ENCODE data around the gene PTPN23. TPM values are rescaled to one million over a fixed set of nuclear protein-coding genes. Genes with fewer than 3 reads are reported as not detected.
A peak's percentile ranks its signal among the peaks of the same experiment; 100 is the strongest.

Gene PTPN23
- total RNA-seq, 4 donors from 2014 or later = 30.8 to 277 (median 90.7) TPM

DNA sequence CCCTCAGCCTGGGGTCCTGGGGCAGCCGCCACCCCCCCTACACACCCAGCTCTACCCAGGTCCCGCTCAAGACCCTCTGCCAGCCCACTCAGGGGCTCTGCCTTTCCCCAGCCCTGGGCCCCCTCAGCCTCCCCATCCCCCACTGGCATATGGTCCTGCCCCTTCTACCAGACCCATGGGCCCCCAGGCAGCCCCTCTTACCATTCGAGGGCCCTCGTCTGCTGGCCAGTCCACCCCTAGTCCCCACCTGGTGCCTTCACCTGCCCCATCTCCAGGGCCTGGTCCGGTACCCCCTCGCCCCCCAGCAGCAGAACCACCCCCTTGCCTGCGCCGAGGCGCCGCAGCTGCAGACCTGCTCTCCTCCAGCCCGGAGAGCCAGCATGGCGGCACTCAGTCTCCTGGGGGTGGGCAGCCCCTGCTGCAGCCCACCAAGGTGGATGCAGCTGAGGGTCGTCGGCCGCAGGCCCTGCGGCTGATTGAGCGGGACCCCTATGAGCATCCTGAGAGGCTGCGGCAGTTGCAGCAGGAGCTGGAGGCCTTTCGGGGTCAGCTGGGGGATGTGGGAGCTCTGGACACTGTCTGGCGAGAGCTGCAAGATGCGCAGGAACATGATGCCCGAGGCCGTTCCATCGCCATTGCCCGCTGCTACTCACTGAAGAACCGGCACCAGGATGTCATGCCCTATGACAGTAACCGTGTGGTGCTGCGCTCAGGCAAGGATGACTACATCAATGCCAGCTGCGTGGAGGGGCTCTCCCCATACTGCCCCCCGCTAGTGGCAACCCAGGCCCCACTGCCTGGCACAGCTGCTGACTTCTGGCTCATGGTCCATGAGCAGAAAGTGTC, 30.2 kb downstream of the PTPN23 start:
- peaks cover 0 to 100% (median 37%) of the 10 kb centered on the region in 3 donors for H3K36me3 ChIP-seq
- 92 to 95% methylated on average over 21 to 30 of the region's 30 CpGs for WGBS, 2 donors
- no peaks in the 10 kb centered on the region for H3K9me3 ChIP-seq
- H3K4me3 ChIP-seq = no peak overlapping the region
- no peaks in the 10 kb centered on the region for H3K27me3 ChIP-seq
- no peak overlapping the region for H3K27ac ChIP-seq
- peaks cover 0 to 31% (median under 1%) of the 10 kb centered on the region in 4 donors for H3K4me1 ChIP-seq
- DNase-seq (ENCODE audit: low spot score in 2 of 2) = no peak
- TF ChIP-seq EP300 (IDR thresholded peaks at IDR 0.05) (no peak), CTCF (IDR thresholded peaks at IDR 0.05) (no peak), POLR2A (IDR thresholded peaks at IDR 0.05) (no peak)

DNA sequence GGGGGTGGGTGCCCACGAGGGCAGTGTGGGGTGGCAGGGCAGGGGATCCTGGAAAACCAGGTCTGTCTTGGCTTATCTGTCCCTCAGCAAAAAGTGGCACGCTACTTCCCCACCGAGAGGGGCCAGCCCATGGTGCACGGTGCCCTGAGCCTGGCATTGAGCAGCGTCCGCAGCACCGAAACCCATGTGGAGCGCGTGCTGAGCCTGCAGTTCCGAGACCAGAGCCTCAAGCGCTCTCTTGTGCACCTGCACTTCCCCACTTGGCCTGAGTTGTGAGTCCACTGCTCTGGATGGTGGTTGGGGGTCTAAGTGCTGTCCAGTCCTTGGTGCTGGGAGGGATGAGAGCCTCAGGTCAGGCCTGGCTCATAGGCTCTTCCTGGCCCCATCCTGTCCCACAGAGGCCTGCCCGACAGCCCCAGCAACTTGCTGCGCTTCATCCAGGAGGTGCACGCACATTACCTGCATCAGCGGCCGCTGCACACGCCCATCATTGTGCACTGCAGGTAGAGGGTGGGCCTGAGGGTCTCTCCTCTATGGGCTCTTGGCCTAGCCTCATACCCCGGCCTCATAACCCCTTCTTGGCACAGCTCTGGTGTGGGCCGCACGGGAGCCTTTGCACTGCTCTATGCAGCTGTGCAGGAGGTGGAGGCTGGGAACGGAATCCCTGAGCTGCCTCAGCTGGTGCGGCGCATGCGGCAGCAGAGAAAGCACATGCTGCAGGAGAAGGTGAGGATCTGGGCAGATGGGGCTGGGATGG, 31.1 kb downstream of the PTPN23 start:
- DNase-seq (ENCODE audit: low spot score in 2 of 2) = no peak
- Histone ChIP-seq H3K36me3 (peaks cover 0 to 98% (median 35%) of the 10 kb centered on the region in 3 donors), H3K9me3 (no peaks in the 10 kb centered on the region), H3K4me1 (peaks cover 0 to 22% (median 0%) of the 10 kb centered on the region in 4 donors), H3K4me3 (no peak overlapping the region), H3K27me3 (no peaks in the 10 kb centered on the region), H3K27ac (no peak overlapping the region)
- no peak for TF ChIP-seq CTCF (IDR thresholded peaks at IDR 0.05)
- TF ChIP-seq POLR2A (IDR thresholded peaks at IDR 0.05) = no peak
- no peak for TF ChIP-seq EP300 (IDR thresholded peaks at IDR 0.05)
- WGBS, 2 donors = 90 to 93% methylated on average over 19 to 22 of the region's 24 CpGs

- WGBS, 2 donors = 78 to 90% methylated on average over 2 to 5 of the region's 5 CpGs
- H3K4me1 ChIP-seq = peaks cover 0 to 17% (median 0%) of the 10 kb centered on the region in 4 donors
- H3K27ac ChIP-seq = no peak overlapping the region
- peaks cover 0 to 98% (median 32%) of the 10 kb centered on the region in 3 donors for H3K36me3 ChIP-seq
- DNase-seq (ENCODE audit: low spot score in 2 of 2) = no peak
- TF ChIP-seq EP300 (IDR thresholded peaks at IDR 0.05) (no peak), POLR2A (IDR thresholded peaks at IDR 0.05) (no peak), CTCF (IDR thresholded peaks at IDR 0.05) (no peak)
- H3K9me3 ChIP-seq = no peaks in the 10 kb centered on the region
- H3K27me3 ChIP-seq = no peaks in the 10 kb centered on the region
- H3K4me3 ChIP-seq = no peak overlapping the region
Measured at GRCh38 chr3:47412453-47412756, 31.6 kb downstream of the PTPN23 start.

GRCh38 chr3:47412842-47413520, 32.2 kb downstream of the PTPN23 start:
- peaks cover 0 to 95% (median 28%) of the 10 kb centered on the region in 3 donors for H3K36me3 ChIP-seq

More at GRCh38 chr3:47412842-47413520, 32.2 kb downstream of the PTPN23 start:
- Histone ChIP-seq H3K4me3 (no peak overlapping the region), H3K9me3 (no peaks in the 10 kb centered on the region), H3K27ac (peak overlapping the region in 1 of 4 donors; percentile 57), H3K4me1 (peaks cover 0 to 14% (median 0%) of the 10 kb centered on the region in 4 donors), H3K27me3 (no peaks in the 10 kb centered on the region)
- DNase-seq (ENCODE audit: low spot score in 2 of 2) = no peak
- 55 to 65% methylated on average over 11 of the region's 12 CpGs for WGBS, 2 donors
- TF ChIP-seq CTCF (IDR thresholded peaks at IDR 0.05) (no peak), POLR2A (IDR thresholded peaks at IDR 0.05) (no peak), EP300 (IDR thresholded peaks at IDR 0.05) (no peak)

Data from tibial nerve (tissue), 4 donors.